Left ventricle myocardium superior (tissue), 1 donor: ENCODE measurements around the gene PARN. TPM values are rescaled to one million over a fixed set of nuclear protein-coding genes. Genes with fewer than 3 reads are reported as not detected.
A peak's percentile ranks its signal among the peaks of the same experiment; 100 is the strongest.
"Not testable (repeated sequence)": the region's sequence is repeated elsewhere in the genome, so short reads cannot be mapped to it uniquely, and the experiment has no call there.

Source experiments
- ATAC-seq: fragments of 200-7000 bp; cut with Tn5 transposase; one replicate; pipeline ENCODE4 v1.9.1; 2020; ENCODE audit warnings: mild to moderate bottlenecking, moderate library complexity
- DNase-seq: peaks from one replicate; pipeline ENCODE4 v3.0.0-alpha.2; 2020
- intact Hi-C: fragments of 100-400 bp; cut with micrococcal nuclease; formaldehyde crosslinking; loops from one replicate; pipeline ENCODE4 v1.11.0; 2022
- total RNA-seq: library from RNA; stranded (reverse); fragmentation: NEBNext Ultra II Directional; extraction: Animal tissue kit (Norgen Biotek cat#: 25700); gene quantifications from one replicate; pipeline ENCODE4 v1.2.1, GENCODE V29; 2021
- donor health status: DM: no; HTN: yes; CAD: no; lungs with severe emphysema.

The PARN gene
- total RNA-seq, 1 donor from 2014 or later: 17.6 TPM

GRCh38 chr16:14635395-14636165 is 5.5 kb upstream of the PARN start:
- DNase-seq (no peak), ATAC-seq (no peak)
- intact Hi-C loops: no loop called here

GRCh38 chr16:14634389-14634725 is 4.3 kb upstream of the PARN start:
- ATAC-seq (no peak), DNase-seq (no peak)
- intact Hi-C loops: no loop called here

GRCh38 chr16:14632693-14633569 is 2.9 kb upstream of the PARN start, which contains the start of gene BFAR:
TSS of gene BFAR (plus strand) at chr16:14632951. CDS start at chr16:14644347, 11,396 bp downstream.
- intact Hi-C loops: no loop called here
- peak; percentile 100 for DNase-seq
- ATAC-seq: peak; percentile 94

GRCh38 chr16:14630620-14631330 is 715 bp upstream of the PARN start:
- DNase-seq, intact Hi-C loops: not testable (repeated sequence)

GRCh38 chr16:14629612-14629918 is 495 bp downstream of the PARN start:
- intact Hi-C loops: no loop called here
- ATAC-seq (no peak), DNase-seq (no peak)

More at GRCh38 chr16:14630620-14631330, 715 bp upstream of the PARN start:
- not testable (repeated sequence) for ATAC-seq

GRCh38 chr16:14628806-14629611 is 1.1 kb downstream of the PARN start:
- ATAC-seq: no peak
- intact Hi-C loops: no loop called here

GRCh38 chr16:14627078-14627477 is 3.0 kb downstream of the PARN start:
- DNase-seq (no peak), ATAC-seq (no peak)
- intact Hi-C loops: no loop called here

More at GRCh38 chr16:14628806-14629611, 1.1 kb downstream of the PARN start:
- no peak for DNase-seq

GRCh38 chr16:14618566-14618965 is 11.5 kb downstream of the PARN start:
- ATAC-seq (no peak), DNase-seq (no peak)
- intact Hi-C loops: no loop called here

- DNase-seq (no peak), ATAC-seq (no peak)
- intact Hi-C loops: no loop called here
Measured at GRCh38 chr16:14616280-14616679, 13.8 kb downstream of the PARN start.

GRCh38 chr16:14613991-14614390 is 16.1 kb downstream of the PARN start:
- intact Hi-C loops: no loop called here
- ATAC-seq: no peak
- DNase-seq: no peak

GRCh38 chr16:14611660-14612059 is 18.4 kb downstream of the PARN start:
- ATAC-seq: no peak
- intact Hi-C loops: no loop called here
- DNase-seq: no peak

- DNase-seq (no peak), ATAC-seq (no peak)
- intact Hi-C loops: no loop called here
Measured at GRCh38 chr16:14609716-14610115, 20.3 kb downstream of the PARN start.

GRCh38 chr16:14608604-14609003 is 21.5 kb downstream of the PARN start:
- intact Hi-C loops: no loop called here
- no peak for DNase-seq
- ATAC-seq: no peak

GRCh38 chr16:14608111-14608566 is 21.9 kb downstream of the PARN start:
- ATAC-seq (no peak), DNase-seq (no peak)
- intact Hi-C loops: no loop called here

GRCh38 chr16:14606102-14606501 is 24.0 kb downstream of the PARN start:
- DNase-seq (no peak), ATAC-seq (no peak)
- intact Hi-C loops: no loop called here

- intact Hi-C loops: no loop called here
- DNase-seq: no peak
- no peak for ATAC-seq
Measured at GRCh38 chr16:14602443-14602963, 27.6 kb downstream of the PARN start.

GRCh38 chr16:14600164-14600563 is 29.9 kb downstream of the PARN start:
- no peak for DNase-seq
- no peak for ATAC-seq
- intact Hi-C loops: no loop called here

GRCh38 chr16:14586637-14587305 is 43.3 kb downstream of the PARN start:
- ATAC-seq (no peak), DNase-seq (no peak)
- intact Hi-C loops: no loop called here
